Hematopoietic multipotent progenitor cell treated with erythropoietin and hydrocortisone succinate and interleukin-3 and kit ligand, for 4 days (in vitro differentiated cells): ENCODE measurements around the gene CXCL3.
"Not testable (repeated sequence)": the region's sequence is repeated elsewhere in the genome, so short reads cannot be mapped to it uniquely, and the experiment has no call there.

Source experiments
- DNase-seq: peaks from one replicate; pipeline ENCODE4 v3.0.0-alpha.2; 2015

CXCL3 gene

DNA sequence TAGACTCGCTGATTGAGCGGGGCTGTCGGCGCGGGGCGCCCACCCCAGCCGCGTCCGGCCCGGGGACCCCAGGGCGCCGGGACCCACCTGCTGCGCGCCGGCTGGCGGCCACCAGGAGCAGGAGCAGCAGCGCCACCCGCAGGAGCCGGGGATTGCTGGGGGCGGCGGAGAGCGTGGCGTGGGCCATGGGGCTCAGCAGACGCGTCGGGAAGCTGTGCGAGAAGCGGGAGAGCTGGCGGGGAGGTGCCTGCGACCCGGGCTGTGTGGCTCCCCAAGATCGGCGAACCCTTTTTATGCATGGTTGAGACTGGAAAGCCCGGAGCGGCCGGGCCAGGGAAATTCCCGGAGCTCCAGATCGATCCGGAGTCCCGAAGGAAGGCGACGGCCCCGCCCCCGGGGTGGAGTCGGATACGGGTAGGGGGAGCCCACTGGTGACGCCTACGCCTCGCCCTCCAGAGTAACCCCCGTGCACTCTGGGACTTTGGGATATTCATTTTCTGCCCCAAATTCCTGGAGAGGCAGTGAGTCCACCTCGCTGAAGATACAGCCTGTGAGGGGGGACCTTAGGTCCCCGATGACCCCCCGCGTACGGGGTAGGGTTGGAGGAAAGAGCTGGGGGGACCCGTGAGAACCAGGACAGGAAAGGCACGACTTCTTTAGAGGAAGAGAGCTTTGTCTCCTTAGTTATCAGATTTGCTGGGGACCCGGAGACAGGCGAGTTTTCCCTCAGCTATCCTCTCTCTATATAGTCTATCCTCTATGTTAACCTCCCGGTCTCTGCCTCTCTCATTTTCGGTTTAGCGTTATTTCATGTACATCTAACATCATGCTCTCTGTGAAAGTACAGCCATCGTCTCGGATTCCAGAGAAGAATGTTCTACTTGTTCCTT lies at the start of gene CXCL3:
Gene CXCL3 (minus strand): TSS at position 265 of the 890 bp plus-strand sequence. CDS start 78 bp downstream, at position 187.
- DNase-seq, result peak; percentile 79

- no peak for DNase-seq
Observed at GRCh38 chr4:74087481-74087880, 49.0 kb upstream of the CXCL3 start.

DNA sequence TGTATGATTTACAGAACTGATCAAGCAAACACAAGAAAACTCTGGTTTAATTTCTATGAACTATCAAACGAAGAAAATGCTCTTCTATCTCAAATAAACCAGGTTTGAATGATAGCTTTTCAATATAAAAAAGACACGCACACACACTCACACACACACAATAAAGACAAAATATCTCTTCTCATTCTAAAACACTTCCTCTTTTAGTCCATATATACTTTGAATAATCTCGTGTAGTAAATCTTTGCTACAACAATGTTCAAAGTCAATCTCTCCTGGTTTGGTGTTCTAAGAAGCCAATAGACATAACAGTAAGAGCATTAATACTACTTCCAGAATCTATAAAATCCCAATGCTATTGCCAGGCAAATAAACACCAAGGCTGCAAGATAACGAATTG lies 47.2 kb upstream of the CXCL3 start:
- DNase-seq, result peak; percentile 50

GRCh38 chr4:74084984-74085383 lies 46.5 kb upstream of the CXCL3 start:
- no peak for DNase-seq

GRCh38 chr4:74083546-74083945 lies 45.1 kb upstream of the CXCL3 start:
- DNase-seq, result peak; percentile 44

DNA sequence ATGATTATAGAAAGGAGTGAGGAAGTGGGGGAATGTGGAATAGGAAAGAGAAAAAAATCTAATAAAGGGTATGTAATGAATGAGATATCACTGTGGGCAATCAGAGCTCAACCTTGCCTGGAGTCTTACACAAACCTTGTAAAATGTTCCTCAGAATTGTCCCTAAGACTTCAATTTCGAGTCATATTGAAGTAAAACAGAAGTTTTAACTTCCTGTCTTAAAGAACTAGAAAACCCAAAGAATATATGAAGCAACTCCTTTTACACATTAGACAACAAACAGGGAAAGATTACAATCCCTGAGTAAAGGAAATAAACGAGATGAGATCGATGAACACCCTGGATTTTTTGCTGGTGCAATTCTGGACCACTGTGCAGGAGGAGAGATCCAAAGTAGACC lies 42.5 kb upstream of the CXCL3 start:
- no peak for DNase-seq

GRCh38 chr4:74080351-74080750 lies 41.9 kb upstream of the CXCL3 start:
- not testable (repeated sequence) for DNase-seq

GRCh38 chr4:74079024-74079423 lies 40.5 kb upstream of the CXCL3 start:
- peak; percentile 71 for DNase-seq

- DNase-seq, result no peak
Observed at GRCh38 chr4:74073358-74073757, 34.9 kb upstream of the CXCL3 start.

DNA sequence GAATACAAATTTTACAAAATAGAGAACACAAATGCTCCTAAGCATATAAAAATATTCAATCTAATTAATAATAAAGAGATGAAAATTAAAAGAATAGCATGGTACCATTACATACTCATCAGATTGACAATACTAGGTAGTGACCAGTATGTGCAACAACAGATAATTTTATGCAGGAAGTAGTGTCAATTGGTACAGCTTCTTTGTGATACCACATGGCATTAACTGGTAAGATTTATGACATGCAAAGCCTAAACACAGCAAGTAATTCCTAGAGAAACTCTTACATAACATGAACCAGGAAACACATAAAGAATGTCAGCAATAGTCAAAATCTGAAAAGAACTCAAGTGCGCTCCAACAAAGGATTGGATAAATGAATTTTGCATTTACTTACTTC lies 34.2 kb upstream of the CXCL3 start:
- no peak for DNase-seq

- peak; percentile 32 for DNase-seq
Observed at GRCh38 chr4:74067586-74067985, 29.1 kb upstream of the CXCL3 start.

- no peak for DNase-seq
Observed at GRCh38 chr4:74066232-74066631, 27.7 kb upstream of the CXCL3 start.

GRCh38 chr4:74065115-74065642 lies 26.7 kb upstream of the CXCL3 start:
- DNase-seq, result no peak

GRCh38 chr4:74063859-74064258 lies 25.4 kb upstream of the CXCL3 start:
- no peak for DNase-seq

DNA sequence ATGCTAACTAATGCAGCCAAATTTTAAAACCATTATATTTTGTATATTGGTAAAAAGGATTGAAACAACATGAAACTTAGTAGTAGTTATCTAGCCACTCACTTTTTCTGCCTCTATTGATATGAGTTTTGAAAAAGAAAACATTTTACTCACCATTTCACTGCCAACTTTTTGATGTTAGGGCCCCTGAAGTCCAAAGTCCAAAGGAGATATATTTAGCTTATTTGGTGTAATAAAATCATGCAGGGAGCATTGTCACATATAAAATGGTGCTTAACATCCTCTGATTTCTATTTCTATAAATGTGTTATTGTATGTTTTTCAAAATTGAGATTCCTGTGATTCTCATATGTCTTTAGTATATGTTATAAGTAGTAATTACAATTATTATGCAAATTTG lies 24.5 kb upstream of the CXCL3 start:
- no peak for DNase-seq

- DNase-seq, result no peak
Observed at GRCh38 chr4:74061430-74061829, 22.9 kb upstream of the CXCL3 start.

DNA sequence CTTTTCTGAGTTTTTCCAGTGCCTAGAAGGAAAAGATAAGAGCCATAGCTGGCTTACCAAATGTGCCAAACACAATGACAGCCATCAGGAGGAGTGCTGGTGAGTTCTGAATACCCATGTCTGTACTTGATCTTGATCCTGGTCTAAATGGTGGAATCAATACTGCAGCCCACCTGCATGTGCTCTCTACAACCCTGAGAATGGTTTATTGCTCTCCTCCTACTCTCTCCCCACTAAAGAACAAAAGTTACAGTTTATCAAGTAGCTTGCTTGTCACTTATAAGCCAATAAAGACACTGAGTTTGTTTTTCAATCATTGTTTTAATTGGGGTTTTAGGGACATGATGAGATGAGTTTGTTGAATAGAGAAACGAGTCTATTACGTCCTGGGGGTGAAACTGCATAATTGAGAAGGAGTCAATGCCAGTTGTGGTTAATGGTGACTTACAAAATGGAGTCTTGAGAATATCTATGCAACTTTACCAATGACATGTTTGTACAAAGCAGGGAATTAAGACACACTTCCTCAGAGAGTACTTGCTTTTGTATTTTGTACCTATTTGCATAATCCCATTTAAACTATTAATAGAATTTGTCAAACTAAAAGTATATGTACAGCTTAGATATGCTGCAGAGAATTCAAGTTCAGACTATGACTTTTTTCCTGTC lies 20.8 kb upstream of the CXCL3 start:
- no peak for DNase-seq

DNA sequence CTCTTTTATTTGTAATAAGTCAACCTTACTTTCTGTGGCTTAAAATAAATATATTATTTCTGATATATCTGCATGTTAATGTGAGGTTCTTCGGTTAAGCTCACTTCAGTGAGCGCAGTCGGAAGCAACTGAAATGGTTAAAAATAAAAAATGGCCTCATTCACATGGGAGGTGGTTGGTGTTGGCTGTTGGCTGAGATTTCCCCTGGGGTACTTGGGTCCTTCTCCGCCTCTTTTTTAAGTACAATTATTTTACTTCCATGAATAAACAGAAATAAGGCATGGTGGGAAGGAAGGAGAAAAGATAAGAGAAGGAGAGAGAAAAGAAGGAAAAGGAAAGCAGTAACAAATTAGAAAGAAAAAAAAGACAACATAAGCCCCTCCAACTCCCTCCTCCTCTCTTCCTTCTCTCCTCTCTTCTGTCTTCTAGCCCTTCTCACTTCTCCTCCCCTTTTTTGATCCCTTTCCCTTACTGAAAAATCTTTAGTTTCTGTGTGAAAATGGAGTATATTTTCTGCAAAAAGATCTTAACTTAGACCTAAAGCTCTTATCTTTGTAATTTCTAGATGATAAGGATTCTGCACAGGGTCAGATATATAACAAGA lies 19.7 kb upstream of the CXCL3 start:
- no peak for DNase-seq

GRCh38 chr4:74057588-74057987 lies 19.1 kb upstream of the CXCL3 start:
- DNase-seq, result peak; percentile 44

GRCh38 chr4:74056858-74057562 lies 18.5 kb upstream of the CXCL3 start:
- peak; percentile 91 for DNase-seq

DNA sequence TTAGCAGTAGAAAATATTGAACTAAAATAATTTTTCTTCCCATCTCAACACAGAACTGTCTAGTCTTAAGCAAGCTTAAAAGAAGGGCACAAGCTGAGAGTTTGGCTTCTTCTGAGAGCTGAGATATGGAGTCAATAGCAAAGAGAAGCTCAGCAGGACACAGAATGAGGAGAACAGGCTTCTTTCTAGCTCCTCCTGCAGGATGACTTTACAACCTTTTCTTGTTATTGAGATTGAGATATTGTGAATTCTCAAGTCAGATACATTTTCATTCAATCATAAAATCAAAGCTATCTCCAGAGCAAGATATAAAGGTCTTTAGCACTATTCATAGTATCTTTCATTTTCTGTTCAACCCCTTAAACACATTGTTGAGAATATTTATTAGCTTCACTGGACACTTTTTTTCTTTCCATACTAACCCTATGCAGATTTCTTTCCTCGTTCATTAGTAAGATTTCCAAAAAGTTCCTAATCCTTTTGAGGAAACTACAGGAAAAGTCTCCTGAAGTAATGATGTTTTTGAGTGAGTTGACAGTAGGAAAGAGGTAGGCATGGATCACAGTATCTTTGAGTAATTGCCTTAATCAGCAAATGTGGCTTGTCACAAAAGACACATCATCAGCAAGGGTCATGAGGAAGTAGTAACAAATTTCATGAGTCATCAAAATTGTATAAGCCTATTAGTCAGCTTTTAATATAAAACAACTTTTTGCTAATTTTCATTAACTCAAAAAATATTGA lies 17.8 kb upstream of the CXCL3 start:
- peak; percentile 80 for DNase-seq

DNA sequence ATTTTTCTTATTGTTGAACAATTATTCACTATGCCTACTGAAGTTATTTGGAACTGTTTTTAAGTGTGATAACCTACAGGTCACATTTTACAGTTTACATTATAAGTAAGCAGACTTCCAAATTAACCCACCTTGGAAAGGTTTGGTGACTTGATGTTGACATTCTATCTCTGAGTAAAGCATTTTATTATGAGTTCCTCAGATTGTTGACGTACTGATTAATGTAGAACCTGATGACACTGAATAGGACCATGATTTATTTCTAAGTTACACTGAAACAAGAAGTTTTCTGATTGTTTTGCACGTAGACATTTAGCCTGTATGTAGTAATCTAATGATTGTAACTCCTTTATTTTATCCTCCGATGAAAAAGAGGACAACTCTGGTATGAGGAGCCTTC lies 17.0 kb upstream of the CXCL3 start:
- no peak for DNase-seq
